Measurements from ENCODE around the gene SPATC1L.

Gene SPATC1L

DNA sequence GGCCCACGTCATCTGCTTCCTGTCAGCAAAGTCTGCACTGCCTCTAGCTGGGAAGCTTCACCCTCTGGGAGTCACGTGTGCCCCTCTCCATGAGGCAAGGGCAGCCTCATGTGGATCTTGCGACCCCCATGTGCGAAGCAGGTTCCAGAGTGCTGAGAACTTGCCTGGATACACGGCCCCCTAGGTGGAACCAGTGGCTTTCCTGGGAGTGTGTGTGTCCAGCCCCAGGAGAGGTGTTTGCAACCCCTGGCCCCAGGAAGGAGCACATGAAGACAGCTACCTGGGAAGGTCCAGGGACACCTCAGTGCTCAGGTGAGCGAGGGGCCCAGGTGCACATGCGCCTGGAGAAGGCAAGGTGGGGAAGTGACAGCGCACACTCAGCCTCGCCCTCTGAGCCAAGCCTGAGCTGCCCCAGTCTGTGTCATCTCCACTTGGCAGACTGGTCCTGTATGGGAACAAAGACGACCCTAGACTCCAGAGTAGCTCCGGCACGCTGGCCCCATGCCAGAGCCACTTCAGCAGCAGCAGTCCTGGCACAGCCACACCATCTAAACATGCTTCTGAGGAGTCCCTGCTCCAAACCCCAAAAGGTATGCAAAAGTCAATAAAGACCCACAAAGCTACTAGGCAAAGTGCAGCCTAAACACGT lies 35.5 kb upstream of the SPATC1L start:
- no peak for DNase-seq (ENCODE audit: low read depth)
- H3K4me3 ChIP-seq (ENCODE audit: low read length), result no peak overlapping the region
- TF ChIP-seq, protein P1, sequence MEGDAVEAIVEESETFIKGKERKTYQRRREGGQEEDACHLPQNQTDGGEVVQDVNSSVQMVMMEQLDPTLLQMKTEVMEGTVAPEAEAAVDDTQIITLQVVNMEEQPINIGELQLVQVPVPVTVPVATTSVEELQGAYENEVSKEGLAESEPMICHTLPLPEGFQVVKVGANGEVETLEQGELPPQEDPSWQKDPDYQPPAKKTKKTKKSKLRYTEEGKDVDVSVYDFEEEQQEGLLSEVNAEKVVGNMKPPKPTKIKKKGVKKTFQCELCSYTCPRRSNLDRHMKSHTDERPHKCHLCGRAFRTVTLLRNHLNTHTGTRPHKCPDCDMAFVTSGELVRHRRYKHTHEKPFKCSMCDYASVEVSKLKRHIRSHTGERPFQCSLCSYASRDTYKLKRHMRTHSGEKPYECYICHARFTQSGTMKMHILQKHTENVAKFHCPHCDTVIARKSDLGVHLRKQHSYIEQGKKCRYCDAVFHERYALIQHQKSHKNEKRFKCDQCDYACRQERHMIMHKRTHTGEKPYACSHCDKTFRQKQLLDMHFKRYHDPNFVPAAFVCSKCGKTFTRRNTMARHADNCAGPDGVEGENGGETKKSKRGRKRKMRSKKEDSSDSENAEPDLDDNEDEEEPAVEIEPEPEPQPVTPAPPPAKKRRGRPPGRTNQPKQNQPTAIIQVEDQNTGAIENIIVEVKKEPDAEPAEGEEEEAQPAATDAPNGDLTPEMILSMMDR (IDR thresholded peaks at IDR 0.05; ENCODE audit: insufficient read depth, low read depth, low read length, missing control alignments), result no peak

DNA sequence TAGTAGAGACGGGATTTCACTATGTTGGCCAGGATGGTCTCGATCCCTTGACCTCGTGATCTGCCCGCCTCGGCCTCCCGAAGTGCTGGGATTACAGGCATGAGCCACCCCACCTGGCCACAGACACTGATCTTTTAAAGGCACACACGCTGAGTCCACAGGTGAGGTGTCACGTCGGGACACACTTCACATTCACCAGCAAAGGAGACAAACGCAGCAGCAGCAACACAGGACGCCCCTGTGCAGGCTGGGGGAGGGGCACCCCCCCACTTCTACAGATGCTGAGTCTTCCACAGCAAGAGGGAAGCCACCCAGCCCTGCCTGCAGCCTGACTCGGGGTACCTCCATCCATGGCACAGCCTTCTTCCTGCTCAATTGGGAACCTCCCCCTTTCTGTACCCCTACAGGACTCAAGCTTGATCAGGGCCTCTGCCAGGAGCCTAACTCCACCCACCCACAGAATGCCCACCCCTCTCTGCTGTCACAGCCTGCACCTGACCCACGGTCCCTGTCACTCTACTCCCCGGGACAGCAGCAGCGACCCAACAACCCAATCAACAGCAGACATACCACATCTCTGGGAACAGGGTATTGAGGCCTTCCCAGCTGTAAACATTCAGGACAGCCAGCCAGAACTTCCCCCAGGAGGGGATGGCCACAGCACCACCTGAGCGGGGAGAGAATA lies 34.8 kb upstream of the SPATC1L start:
- no peak for DNase-seq (ENCODE audit: low read depth)
- TF ChIP-seq, protein P1 (IDR thresholded peaks at IDR 0.05; ENCODE audit: insufficient read depth, low read depth, low read length, missing control alignments), result no peak
- H3K4me3 ChIP-seq (ENCODE audit: low read length), result no peak overlapping the region

DNA sequence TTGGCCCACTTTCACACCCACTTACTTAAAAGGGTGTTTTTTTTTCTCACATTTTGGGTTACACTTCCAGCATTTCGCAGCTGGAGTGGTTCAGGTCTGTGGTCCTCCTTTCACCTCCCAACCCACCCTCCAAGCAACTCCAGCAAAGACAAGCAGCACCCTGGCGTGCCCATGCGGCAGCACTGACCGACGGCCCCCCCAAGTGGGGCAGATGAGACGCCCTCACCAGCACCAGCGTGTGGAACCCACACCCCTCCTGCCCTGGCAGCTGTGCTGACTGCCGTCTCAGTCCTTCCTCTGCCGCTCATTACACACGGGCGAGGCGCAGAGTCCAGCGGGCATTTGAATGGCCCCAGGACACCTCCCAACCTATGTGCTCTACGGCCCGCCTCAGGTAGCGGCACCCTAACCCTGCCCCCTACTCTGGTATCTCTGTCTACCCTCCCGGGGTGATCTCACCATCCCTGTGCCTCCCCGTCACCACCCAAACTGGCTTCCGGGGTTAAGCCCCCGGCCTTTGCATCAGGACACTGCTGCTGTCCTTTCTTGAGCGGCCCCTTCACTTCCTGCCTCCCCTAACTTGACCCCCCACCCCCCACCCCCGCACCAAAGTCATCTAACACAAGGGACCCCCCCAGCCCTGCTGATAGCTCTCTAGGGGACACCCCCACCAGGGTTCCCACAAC lies 33.4 kb upstream of the SPATC1L start:
- no peak overlapping the region for H3K4me3 ChIP-seq (ENCODE audit: low read length)
- no peak for DNase-seq (ENCODE audit: low read depth)
- TF ChIP-seq, protein P1 (IDR thresholded peaks at IDR 0.05; ENCODE audit: insufficient read depth, low read depth, low read length, missing control alignments), result no peak

DNA sequence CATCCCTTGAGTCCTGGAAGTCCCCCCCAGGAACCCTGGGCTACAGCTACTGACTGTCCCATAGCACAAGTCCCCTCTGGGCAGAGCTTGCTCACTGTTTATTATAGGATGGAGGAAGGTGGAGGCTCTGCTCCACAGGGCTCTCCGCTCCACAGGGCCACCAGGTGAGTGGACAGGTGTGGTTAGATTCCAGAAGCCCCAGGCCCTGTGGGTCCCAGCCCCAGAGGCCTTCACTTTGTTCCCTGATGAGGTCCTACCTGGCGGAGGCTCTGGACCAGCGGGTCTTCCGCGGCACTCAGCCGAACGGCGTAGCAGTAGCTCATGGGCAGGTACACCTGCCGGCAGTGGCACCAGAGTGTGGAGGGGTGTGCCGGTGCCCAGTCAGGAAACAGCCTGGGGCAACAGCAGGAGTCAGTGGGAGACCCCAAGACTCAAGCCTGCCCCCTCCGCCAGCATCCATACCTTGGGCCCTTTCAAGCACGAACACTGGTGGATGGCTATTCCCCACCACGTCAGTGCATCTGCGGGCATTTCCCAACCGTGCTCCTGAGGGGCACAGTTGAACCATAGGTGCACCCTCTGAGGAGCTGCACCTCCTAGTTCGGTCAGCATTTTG lies 32.0 kb upstream of the SPATC1L start:
- no peak overlapping the region for H3K4me3 ChIP-seq (ENCODE audit: low read length)
- DNase-seq (ENCODE audit: low read depth), result no peak
- TF ChIP-seq, protein P1 (IDR thresholded peaks at IDR 0.05; ENCODE audit: insufficient read depth, low read depth, low read length, missing control alignments), result no peak

DNA sequence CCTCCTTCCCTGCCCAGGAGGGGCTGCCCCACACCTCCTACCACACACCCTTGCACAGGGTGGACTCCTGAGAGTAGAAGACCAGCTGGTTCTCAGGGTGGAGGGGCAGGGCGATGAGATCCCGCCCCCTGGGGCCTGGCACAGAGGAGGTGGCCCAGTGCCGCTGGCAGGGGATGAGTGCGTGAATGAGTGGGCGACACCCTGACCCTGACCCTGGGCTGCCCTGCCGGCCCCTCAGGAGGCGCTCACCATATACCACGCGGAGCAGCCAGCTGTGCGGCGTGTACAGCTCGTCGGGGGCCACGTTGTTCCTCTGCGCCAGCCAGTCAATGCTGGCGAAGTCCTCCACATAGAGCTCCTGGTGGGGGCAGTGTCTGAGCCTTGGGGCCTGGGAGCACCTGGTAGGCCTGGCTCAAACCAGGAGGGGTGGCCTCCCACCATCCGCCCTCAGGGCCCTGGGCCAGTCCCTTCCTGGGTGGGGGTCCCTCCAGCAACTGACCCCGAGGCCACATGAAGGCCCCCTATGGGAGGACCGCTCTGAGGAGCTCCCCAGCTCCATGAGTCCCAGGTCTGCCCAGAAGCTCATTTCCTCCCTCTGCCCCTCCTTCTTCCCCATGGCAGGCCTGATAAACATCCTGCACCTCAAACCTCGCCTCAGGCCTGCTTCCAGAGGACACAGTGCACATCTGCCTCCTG lies 31.3 kb upstream of the SPATC1L start:
- TF ChIP-seq, protein P1 (IDR thresholded peaks at IDR 0.05; ENCODE audit: insufficient read depth, low read depth, low read length, missing control alignments), result no peak
- H3K4me3 ChIP-seq (ENCODE audit: low read length), result no peak overlapping the region
- no peak for DNase-seq (ENCODE audit: low read depth)

DNA sequence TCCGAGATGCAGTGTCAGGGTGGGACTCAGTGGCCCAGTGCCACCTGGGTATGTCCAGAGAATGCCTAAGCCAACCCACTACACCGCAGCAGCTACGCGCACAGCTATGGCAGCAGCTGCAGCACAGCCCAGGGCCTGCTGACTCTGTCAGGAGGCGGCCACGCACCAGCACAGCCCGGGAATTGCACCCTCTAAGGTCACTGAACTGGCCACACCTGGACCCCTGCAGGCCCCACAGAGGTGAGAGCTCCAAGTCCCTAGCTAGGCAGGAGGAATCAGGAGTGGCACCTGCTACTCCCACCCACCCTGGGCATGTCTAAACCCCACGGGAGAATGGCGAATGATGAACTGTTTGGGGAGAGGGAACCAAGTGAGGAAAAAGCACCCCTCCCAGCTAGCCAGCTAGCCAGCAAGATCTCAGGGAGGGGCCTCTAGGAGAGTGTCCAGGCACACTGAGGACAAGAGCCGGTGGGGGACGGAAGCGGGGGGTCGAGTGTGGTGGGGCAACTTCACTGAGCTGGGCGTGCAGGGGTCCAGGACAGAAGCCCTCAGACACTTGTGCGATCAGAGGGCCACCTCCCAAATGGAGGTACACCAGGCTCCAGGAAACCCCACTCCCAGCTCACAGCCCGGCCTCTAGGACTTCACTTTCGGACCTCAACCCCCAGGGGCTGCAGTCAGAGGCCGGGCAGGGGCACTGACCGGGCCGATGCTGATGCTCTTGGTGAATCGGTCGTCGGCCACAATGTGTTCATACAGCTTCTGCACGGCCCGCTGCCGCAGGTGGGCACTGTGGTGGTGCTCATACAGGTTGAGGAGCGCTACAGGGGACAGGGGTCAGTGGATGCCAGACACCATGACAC lies 30.4 kb upstream of the SPATC1L start:
- no peak overlapping the region for H3K4me3 ChIP-seq (ENCODE audit: low read length)
- TF ChIP-seq, protein P1 (IDR thresholded peaks at IDR 0.05; ENCODE audit: insufficient read depth, low read depth, low read length, missing control alignments), result no peak
- no peak for DNase-seq (ENCODE audit: low read depth)

All from epithelial cell of esophagus (primary cell).